ENCODE results near the gene MSH3. TPM values are rescaled to one million over a fixed set of nuclear protein-coding genes. Genes with fewer than 3 reads are reported as not detected.
"Not testable (repeated sequence)": the region's sequence is repeated elsewhere in the genome, so short reads cannot be mapped to it uniquely, and the experiment has no call there.

Gene MSH3
- polyA plus RNA-seq, 5 donors = 14.4 to 17.5 (median 17.0) TPM

DNA sequence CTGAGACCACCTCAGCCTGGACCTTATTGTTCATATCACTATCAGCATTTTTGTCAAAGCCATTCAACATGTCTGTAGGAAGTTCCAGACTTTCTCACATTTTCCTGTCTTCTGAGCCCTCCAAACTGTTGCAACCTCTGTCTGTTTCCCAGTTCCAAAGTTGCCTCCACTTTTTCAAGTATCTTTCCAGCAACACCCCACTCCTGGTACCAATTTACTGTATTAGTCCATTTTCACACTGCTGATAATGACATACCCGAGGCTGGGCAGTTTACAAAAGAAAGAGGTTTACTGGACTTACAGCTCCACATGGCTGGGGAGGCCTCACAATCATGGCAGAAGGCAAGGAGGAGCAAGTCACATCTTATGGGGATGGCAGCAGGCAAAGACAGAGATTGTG is 195.7 kb downstream of the MSH3 start:
- DNase-seq = not testable (repeated sequence)

DNA sequence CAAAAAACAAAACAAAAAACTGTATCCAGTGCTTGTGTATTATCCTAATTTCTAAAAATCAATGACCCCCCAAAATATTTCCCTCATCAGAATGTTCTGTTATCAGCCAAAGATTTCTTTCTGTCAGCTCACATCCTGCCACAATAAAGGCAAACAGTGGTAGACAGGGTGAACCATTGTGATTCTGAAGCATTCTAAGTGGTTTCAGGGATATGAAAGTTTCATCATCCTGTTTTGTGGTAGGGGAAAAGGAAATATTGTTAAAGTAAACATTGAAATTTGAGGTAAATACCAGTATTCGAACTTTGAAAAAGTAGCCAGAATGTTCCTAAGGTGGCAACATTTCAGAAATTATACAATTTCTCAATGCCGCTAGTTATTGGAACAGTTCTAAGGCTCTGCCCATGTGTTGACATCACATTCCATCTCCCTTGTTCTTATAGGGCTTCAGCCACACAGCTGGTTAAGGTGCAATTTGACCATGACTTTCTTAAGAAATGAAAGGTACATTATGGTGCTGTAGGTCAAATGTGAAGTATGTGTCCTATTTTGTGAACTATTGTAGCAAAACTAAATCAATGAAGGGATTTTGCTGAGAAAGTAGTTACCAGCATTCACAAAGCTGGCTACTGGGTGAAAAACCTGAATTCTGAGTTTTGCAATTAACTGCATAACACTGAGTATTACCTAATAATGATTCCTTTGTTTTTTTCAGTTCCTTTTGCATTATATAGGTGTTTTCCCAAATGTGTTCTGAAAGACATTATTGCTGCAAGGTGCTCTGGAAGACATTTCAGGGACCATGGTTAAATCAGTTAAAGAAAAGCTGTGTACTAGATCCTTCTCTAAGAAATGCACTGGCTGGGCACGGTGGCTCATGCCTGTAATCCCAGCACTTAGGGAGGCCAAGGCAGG is 198.1 kb downstream of the MSH3 start:
- DNase-seq = no peak

DNA sequence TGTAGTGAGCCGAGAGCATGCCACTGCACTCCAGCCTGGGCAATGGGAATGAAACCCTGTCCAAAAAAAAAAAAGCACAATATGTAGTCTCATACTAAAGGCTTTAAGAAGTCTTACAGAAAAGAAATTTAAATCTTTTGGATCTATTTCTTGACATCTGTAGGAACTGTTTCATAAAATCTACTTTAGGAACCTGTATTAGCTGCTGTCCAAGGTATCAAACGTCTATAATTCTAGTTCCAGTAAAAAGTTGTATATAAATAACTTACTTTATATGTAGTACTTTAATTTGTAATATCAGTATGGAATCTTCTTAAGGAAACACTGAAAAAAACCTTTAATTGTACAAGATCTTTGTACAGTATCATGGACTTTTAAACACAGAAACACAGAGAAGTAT is 199.0 kb downstream of the MSH3 start:
- DNase-seq = no peak

DNA sequence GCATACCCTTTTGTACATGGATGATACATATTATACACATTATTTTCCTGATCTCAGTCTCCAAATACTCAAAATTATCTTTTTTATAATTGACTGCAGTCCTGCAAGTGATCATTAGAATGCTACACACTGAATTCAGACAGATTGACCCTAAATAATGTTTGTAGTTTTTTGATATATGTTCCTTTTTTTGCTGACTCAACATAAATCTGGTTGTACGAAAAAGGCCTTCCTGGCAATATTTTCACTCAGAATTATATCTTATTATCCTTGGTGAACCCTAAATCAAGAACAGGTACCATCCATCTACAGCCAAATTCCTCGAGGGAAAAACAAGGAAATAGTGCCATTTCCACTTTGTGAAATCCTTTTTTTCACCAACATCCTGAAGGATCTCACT is 200.1 kb downstream of the MSH3 start:
- DNase-seq = no peak

DNA sequence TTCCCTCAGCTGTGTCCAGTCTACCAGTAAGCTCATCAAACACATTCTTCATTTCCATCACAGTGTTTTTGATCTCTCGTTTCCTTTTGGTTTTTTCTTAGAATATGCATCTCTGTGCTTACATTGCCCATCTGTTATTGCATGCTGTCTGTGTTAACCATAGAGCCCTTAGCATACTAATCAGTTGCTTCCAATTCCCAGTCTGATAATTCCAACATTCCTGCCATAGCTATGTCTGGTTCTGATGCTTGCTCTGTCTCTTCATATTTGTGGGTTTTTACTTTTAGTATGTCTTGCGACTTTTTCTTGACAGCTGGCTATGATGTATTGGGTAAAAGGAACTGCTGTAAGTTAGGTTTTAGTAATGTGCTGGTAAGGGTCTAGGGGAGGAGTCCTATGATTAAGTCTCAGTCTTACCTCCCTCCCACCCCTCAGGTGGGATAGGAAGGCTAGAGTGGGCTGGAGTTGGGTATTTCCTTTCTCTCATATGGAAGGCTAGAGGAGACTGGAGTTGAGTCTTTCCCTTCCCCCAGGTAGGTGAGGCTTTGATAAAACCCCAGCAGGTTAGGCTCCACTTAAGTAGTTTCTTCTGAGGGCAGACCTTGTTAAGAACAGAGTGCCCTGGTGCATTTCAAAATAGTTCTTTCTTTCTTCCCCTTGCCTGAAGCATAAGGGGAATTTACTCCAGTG is 206.6 kb downstream of the MSH3 start:
- no peak for DNase-seq

DNA sequence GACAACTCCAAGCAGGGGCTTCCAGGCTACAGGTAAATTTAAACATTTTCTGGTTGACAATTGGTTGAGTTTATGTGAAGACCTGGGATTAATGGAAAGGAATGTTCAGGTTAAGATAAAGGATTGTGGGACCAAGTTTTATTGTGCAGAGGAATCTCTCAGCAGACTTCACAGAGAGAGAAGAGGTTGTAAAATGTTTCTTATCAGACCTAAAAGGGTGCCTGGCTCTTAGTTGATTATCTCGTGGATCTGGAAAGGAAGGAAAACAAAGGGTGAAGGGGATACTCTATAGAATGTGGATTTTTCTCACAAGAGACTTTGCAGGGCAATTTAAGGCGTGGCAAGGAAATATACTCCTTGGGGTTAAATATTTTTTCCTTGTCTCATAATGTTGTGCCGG is 209.3 kb downstream of the MSH3 start:
- DNase-seq = no peak

DNA sequence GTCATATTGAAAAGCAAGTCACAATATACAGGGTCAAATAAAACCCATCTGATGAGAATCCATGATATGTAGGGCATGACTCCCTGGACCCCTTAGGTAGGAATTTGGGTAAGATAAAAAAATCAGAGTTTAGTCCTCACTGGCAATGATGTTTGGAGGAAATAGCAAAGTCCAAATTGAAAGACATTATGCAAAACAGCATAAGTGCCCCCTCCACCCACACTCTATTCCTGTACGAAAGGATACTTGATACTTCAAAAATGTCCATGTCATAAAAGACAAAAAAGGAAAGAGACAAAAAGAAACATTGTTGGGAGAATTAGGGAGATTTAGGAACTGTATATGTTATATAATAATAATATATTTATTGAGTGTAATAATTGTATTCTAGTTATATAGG is 209.7 kb downstream of the MSH3 start:
- DNase-seq = no peak

DNA sequence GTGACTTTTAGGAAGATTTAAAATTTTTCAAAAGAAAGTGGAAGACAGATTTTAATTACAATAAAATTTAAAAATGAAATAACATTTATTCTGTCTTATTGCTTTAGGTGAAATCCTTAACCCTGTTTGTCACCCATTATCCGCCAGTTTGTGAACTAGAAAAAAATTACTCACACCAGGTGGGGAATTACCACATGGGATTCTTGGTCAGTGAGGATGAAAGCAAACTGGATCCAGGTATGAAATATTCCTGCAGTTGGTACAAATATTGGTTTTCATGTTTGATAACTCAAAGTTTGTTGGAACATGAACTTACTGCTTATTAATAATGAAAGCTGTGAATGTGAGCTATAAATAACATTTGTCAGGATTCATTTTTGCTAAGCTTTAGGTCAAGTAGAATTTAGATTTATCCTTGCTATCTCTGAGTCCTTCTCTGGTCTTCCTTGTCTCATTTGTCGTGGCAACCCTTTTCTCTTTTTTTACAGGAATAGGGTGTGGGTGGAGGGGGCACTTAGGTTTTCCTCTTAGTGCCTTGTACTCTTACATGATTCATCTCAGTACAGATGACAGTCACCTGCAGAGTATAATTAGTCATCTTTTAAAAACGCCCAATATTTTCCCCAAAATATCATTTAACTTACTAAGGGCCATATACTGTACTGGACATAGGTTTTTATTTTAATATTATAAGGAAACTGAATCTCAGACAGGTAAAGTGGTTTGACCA is 210.4 kb downstream of the MSH3 start:
- no peak for DNase-seq

DNA sequence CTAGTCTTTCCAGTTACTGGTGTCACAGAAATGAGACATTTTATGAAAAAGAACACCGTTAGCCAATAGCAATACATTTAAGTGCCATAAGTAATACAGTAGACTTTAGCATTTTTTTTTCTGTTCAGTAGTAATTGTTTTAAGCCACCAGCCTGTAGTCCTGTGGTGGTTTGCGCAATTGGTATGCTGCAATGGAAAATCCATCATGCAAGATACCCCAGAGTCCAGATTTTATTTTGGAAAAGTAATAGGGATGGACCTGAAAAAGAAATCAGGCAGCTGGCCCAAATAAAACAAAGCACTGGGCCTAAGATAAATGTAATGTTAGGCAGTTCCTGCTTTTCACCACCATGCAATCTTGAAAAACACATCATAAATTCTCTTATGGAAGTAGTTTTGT is 211.1 kb downstream of the MSH3 start:
- no peak for DNase-seq

DNA sequence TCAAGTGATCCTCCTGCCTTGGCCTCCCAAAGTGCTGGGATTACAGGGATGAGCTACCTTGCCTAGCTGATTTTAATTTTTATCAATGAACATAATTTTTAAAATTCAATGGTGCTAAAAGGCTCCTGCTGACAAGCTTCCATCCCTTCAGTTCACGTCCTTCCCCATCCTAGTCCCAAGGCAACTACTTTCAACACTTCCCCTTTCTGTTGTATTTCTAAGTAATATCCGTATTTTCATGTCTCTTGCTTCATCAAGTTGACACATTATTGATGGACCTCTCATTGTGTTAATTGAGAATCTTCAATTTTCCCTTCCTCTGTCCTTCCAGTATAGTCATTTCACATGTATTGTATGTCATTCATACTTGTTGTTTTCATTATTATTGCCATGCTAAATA is 211.9 kb downstream of the MSH3 start:
- no peak for DNase-seq

DNA sequence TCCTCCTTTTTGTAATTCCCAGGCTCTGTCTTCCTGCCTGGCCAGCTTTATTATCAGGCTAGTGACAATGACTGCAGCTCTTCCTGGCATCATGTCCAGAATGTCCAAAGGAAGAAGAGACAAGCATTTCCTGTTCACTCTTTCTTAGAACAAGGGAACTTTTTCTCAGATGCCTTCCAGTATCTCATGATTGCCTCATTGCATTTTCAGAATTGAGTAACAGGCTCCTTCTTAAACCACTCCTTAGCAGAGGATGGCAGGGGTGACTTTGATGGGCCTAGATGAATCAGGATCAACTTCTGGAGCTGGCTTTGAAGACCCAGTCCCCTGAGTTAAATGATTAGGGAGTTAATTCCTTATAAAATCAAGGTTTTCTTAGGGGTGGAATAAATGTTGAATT is 212.8 kb downstream of the MSH3 start:
- no peak for DNase-seq

DNA sequence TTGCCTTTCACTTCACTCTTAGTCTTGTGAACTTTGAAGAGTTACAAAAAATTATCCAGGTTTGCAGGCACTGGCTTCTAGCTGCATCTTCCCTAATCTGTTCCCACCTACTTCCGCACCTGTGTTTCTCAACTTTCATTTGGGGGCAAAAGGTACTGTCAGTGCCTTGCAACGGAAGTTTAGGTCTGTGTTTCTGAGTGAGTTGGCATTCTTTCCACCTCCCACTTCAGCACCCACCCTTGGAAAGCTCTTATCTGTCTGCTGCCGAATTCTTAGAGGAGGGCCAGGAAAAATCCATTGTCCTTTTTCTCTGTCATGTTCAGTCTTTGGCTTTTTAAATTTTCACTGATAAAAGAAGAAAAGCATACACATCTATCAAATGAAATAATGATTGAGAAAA is 216.0 kb downstream of the MSH3 start:
- DNase-seq = no peak

DNA sequence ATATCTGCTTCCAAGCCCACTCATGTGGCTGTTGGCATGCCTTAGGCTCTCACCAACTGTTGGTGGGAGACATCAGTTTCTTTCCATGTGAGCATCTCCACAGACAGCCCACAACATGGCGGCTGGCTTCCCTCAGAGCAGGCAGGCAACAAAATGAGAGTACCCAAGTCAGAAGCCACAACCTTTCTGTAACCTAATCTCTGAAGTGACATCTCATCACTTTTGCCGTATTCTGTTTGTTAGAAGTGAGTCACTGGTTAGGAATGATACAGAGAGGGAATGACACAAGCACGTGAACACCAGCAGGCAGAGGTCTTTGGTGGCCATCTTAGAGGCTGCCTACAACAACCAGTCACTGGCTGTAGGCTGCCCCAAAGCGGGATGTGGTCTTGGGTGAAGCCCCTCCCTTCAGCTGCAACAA is 217.1 kb downstream of the MSH3 start:
- DNase-seq = no peak

DNA sequence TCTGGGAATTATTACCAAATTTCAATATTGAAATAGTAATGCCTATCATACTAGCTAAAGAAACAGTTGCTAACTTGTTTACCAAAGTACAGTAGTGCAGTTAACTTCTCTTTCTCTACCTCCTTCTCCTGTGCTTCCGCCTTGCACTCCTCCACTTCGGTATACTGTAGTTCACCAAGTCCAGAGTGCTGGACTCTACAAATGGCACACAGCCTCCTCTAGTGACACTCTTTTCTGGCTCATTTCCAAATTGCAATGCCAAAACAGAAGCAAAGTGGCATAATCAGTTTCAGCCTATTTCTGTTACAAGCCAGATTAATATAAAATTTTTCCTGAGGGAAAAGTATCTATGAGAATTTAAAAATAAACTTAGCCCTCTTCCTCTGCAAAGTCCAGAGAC is 219.7 kb downstream of the MSH3 start:
- DNase-seq = no peak

DNA sequence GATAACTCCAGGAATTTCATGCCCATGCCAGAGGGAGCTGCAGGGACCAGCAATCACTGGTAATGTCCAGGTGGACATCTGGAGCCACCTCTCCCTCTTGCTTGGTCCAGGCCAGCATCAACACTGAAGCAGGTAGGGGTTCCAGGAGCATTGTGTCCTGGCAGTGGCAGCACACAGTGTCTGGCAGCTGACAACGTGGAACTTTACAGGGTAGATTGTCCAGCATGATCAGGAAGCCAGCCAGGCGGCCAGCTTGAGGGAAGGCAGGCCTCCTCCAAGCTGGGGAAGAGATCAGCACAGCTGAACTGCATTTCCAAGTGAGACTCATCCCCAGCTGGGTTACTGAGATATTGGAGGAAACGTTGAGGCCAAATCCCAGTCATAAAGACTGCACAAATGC is 223.1 kb downstream of the MSH3 start:
- DNase-seq = no peak

DNA sequence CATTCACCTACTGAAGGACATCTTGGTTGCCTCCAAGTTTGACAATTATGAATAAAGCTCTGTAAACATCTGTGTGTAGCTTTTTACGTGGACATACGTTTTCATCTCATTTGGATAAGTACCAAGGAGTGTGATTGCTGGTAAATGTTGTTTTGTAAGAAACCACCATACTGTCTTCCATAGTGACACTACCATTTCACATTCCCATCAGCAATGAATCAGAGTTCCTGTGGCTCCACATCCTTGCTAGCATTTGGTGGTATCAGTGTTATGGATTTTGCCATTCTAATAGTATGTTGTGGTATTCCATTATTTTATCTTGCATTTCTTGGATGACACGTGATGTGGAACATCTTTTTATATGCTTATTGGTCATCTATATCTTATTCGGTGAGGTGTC is 227.3 kb downstream of the MSH3 start:
- no peak for DNase-seq

DNA sequence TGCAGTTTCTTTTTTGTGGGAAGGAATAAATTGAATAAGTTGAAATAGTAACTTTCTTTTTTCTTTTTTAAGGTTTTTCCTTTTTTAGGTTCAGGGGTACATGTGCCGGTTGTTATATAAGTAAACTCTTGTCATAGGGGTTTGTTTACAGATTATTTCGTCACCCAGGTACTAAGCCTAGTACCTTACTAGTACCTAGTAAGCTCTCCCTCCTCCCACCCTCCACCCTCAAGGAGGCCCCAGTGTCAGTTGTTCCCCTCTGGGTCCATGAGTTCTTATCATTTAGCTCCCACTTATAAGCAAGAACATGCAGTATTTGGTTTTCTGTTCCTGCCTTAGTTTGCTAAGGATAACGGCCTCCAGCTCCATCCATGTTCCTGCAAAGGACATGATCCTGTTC is 228.9 kb downstream of the MSH3 start:
- not testable (repeated sequence) for DNase-seq

DNA sequence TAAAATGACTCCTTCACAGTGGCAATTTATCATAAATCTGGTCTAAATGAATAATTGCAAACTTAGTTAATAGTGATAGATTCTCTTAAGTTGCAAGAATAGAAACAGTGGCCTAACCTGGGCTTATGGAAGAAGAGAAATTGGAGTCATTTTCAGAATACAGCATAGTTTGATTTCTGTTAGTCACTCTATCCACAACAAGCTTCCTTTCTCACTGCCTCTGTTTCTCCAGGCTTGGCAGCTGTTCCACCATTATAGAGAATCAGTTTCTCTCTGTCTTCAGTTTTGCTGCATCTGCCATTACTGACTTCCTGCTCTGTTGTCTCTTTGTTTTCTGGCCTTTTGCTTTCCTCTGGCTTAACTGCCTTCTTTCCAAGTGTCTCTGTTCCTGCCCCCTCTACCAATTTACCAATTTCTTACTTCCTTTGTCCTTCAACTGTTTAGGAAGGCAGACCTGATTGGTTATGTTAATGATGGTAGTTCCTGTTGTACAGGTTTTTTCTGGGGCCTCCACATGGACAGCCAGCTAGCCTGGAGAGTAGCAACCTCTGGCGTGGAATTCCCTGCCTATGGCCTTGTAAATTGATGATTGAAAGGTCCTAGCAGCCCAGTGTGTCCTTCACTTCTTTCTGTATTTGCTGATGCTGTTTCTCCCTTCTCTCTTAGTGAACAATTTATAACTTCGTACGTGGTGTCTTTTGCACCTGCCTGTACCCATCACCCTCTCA is 229.8 kb downstream of the MSH3 start:
- no peak for DNase-seq

DNA sequence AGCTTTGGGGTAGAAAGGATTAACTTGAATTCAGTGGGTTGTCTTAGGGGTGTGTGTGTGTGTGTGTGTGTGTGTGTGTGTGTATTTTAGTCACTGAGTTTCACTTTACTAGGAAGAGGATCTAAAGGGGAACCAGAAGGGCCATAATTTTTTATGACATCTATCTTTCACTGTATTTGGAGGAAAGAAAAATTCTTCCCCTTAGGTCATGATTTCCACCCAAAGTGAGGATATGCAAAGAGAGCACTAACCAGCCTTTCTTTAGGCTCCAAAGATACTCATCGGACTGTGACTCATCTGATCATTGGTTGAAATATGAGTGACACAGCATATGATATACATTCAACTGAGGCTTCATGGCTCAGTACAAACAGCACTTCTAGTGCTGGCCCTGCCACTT is 230.5 kb downstream of the MSH3 start:
- no peak for DNase-seq

DNA sequence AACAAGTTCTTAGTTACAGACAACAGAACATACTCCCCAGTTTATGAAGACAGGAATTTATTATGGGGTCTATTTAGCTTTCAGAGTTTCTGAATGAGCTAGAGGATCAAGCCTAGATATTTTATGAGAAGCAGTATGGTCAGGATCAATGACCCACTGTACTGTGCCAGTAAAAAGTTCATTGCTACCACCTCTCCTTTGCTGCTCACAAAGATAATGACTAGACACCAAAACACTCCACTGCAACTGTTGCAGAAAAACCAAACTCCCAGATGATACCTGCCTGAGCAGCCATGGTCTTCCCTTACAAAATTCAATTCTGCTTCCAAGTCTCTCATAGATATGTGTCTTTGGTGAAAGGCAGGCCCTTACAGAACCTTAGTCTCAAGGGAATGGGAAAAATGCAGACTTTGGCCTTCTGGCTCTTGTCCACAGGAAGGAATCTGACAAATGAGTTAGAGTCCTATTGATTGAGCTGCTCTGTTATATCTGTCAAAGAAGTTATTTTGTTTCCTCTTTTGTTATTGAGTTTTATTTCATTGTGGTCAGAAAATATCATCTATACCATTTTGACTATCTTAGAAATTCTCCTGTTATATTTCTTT is 231.0 kb downstream of the MSH3 start:
- no peak for DNase-seq

DNA sequence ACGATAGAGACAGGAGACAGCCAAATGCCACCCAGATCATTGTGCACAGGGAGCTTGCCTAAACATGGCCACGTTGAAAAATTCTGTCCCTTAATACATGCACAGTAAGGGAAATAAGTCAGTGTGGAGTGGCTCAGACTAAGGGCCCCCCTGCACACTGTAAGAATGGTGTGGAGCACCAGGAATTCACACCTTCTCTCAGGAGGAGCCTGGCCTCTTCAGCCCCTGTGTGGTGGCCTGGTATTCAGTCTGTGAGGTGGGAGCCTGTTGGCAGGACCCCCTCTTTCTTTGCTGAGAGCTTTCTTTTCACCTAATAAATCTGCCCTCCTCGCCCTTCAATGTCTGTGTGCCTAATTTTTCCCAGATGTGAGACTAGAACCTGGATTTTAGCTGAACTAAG is 239.6 kb downstream of the MSH3 start:
- no peak for DNase-seq

DNA sequence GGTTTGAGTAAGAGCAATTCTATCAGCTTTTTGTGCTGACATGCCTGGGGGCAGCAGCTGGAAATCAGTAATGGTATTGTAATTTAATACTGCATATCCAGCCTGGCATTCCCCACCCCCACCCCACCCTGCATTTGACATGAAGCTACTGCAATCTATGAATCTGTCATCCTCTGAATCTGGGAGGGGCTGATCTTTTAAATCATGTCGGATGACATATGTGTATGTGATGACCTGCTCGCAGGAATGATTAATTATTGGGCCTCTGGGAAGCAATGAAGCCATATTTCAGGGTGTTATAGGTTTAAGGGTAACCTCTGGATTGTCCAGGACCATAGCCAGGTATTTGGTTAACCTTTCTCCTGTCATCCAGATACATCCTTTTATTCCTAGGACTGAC is 241.1 kb downstream of the MSH3 start:
- no peak for DNase-seq
